Measurements from ENCODE around the gene SNAPIN.

SNAPIN gene

DNA sequence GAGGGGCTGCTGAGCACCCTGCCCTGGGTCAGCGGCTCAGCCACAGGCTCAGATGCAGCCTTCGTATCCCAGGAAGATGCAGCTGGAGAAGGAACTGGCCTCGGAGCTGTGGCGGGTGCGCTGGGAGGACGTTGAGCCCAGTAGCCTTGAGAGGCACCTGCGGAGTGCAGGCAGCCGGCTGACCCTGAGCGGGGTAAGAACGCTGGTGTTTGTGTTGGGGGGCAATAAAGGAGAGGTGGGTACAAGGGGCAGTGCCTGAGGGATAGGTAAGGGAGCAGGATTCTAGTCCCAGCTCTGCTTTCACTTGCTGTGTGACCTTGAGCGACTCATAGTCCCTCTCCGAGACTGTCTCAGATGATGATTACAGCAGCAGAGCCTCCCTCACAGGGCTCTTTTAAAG lies 26.4 kb downstream of the SNAPIN start:
- DNase-seq (ENCODE audit: low read depth) = no peak
- TF ChIP-seq, protein P1, sequence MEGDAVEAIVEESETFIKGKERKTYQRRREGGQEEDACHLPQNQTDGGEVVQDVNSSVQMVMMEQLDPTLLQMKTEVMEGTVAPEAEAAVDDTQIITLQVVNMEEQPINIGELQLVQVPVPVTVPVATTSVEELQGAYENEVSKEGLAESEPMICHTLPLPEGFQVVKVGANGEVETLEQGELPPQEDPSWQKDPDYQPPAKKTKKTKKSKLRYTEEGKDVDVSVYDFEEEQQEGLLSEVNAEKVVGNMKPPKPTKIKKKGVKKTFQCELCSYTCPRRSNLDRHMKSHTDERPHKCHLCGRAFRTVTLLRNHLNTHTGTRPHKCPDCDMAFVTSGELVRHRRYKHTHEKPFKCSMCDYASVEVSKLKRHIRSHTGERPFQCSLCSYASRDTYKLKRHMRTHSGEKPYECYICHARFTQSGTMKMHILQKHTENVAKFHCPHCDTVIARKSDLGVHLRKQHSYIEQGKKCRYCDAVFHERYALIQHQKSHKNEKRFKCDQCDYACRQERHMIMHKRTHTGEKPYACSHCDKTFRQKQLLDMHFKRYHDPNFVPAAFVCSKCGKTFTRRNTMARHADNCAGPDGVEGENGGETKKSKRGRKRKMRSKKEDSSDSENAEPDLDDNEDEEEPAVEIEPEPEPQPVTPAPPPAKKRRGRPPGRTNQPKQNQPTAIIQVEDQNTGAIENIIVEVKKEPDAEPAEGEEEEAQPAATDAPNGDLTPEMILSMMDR (IDR thresholded peaks at IDR 0.05; ENCODE audit: control insufficient read depth, extremely low read depth, insufficient read depth) = no peak
- no peak overlapping the region for H3K4me3 ChIP-seq (ENCODE audit: low read depth, low read length)

DNA sequence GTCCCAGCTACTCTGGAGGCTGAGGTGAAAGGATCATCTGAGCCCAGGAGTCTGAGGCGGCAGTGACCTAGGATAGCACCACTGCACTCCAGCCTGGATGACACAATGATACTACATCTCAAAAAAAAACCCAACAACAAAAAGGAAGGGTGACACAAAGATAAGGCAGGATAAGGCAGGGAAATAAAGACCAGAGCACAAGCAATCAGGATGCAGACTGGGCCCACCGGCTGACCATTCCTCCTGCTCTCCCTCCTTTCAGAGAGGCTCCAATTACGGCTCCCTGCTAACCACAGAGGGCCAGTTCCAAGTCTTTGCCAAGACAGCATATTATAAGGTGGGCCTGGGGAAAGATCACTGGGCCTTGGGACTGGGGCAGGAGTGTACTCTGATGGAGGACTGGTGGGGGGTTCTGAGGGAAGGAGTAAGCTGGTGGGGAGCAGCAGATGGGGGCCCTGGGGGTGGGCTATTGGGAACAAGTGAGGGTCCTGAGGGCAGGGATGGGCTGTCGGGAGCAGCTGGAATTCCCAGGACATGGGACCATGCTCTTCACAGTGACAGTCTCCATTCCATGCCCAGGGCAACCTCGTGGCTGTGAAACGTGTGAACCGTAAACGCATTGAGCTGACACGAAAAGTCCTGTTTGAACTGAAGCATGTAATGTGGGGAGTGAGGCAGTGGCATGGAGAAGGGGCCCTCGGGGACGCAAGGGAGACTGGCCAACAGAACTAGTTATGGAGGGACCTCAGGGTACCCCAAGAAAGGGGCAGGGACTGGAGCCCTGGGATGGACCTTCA lies 27.2 kb downstream of the SNAPIN start:
- no peak for DNase-seq (ENCODE audit: low read depth)
- TF ChIP-seq, protein P1 (IDR thresholded peaks at IDR 0.05; ENCODE audit: control insufficient read depth, extremely low read depth, insufficient read depth) = no peak

DNA sequence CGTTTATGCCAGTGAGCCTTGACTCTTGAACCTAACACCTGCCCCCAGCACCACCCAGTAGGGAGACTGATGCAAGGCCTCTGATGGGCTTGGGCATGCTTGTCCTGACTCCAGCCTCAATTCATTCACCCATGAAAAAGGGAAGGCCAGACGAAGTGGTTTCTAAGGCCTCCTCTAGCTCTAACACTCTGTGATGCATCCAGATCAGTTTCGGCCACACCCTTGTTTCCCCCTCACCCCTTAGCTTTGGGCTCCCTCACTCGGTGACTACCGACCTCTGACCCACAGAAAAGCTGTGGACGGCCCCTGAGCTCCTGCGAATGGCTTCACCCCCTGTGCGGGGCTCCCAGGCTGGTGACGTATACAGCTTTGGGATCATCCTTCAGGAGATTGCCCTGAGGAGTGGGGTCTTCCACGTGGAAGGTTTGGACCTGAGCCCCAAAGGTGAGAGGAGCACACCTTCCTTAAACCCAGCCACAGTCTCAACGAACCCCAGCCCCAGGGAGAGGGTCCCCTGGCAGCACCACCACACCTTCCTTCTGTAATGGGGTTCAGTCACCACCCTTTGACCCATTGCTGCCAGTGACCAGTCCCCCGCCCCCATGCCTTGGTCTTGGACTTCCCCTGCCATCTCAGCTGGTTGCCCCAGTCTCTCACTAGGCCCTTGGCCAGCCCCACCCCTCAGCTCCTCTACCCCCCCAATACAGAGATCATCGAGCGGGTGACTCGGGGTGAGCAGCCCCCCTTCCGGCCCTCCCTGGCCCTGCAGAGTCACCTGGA lies 29.0 kb downstream of the SNAPIN start:
- no peak overlapping the region for H3K4me3 ChIP-seq (ENCODE audit: low read depth, low read length)
- TF ChIP-seq, protein P1 (IDR thresholded peaks at IDR 0.05; ENCODE audit: control insufficient read depth, extremely low read depth, insufficient read depth) = no peak
- DNase-seq (ENCODE audit: low read depth) = no peak

More for the DNA sequence above, 27.2 kb downstream of the SNAPIN start:
- no peak overlapping the region for H3K4me3 ChIP-seq (ENCODE audit: low read depth, low read length)

DNA sequence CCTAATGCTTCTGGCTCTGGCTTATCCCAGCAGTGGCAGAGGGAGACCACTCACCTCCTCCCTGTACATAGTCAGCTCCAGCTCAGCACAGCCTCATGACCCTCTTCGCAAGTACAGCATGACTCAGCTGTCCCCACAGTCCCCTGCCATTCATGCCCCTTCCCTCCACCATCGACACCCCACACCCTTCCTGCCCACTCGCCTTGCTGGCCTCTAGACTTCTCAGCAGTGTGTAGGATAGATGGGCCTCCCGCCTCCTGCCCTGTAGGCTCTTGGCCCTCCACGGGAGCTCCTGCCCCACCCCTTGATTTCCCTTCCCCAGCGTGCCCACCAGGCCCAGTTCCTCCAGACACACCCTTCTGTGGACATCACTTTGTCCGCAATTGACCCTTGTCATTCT lies 29.8 kb downstream of the SNAPIN start:
- TF ChIP-seq, protein P1 (IDR thresholded peaks at IDR 0.05; ENCODE audit: control insufficient read depth, extremely low read depth, insufficient read depth) = no peak
- no peak for DNase-seq (ENCODE audit: low read depth)

GRCh38 chr1:153688736-153689328 lies 30.3 kb downstream of the SNAPIN start:
- TF ChIP-seq, protein P1 (IDR thresholded peaks at IDR 0.05; ENCODE audit: control insufficient read depth, extremely low read depth, insufficient read depth) = no peak
- DNase-seq (ENCODE audit: low read depth) = no peak
- H3K4me3 ChIP-seq (ENCODE audit: low read depth, low read length) = no peak overlapping the region

More for the DNA sequence above, 29.8 kb downstream of the SNAPIN start:
- H3K4me3 ChIP-seq (ENCODE audit: low read depth, low read length) = no peak overlapping the region

- DNase-seq (ENCODE audit: low read depth) = no peak
- TF ChIP-seq, protein P1 (IDR thresholded peaks at IDR 0.05; ENCODE audit: control insufficient read depth, extremely low read depth, insufficient read depth) = no peak
- no peak overlapping the region for H3K4me3 ChIP-seq (ENCODE audit: low read depth, low read length)
These were observed 35.0 kb downstream of the SNAPIN start for GRCh38 chr1:153693466-153693865.
